Stimulated activated CD8-positive, alpha-beta memory T cell treated with anti-CD3 and anti-CD28 coated beads, Interleukin-7, amount 100 ng/mL, for 48 hours (primary cell): ENCODE measurements around the gene HIPK2.

ENCODE experiments used
- DNase-seq, 2 donors: peaks; one replicate each; pipeline ENCODE4 v3.0.0-alpha.2; 2020; ENCODE audit warnings: low read depth in 1 of 2; ENCODE audit errors: extremely low read depth in 1 of 2

HIPK2 gene

GRCh38 chr7:139523968-139524815, 253.6 kb downstream of the HIPK2 start:
- DNase-seq = no peak

- no peak for DNase-seq
These were observed 254.4 kb downstream of the HIPK2 start, which contains the start of gene CLEC2L for GRCh38 chr7:139523199-139523941. CLEC2L (plus strand) TSS chr7:139523685; CDS start chr7:139523928, 243 bp downstream.

- DNase-seq = no peak
These were observed 255.0 kb downstream of the HIPK2 start for GRCh38 chr7:139522830-139523198.

GRCh38 chr7:139521439-139521838, 256.4 kb downstream of the HIPK2 start:
- DNase-seq = no peak

- no peak for DNase-seq
These were observed 262.5 kb downstream of the HIPK2 start for GRCh38 chr7:139515266-139515665.
